Thyroid gland (tissue), 4 donors: ENCODE results near the gene LTV1.

Experiments used
- POLR2A ChIP-seq, 2 donors: fragments of 450-650 bp; IDR thresholded peaks; one replicate each; pipeline ENCODE4 v1.6.1; 2017; ENCODE audit warnings: antibody characterized with exemption in 2 of 2, mild to moderate bottlenecking in 2 of 2, moderate library complexity in 1 of 2
- TF ChIP-seq, protein P1 (sequence below), 6 experiments: fragments of 200-600 bp in 3 of 6; fragments of 450-650 bp in 3 of 6; sonication (generic) in 3 of 6; IDR thresholded peaks; one replicate each; pipeline ENCODE4 v1.5.1; 2016 to 2019; ENCODE audit warnings: antibody characterized with exemption in 6 of 6, mild to moderate bottlenecking in 2 of 6, inconsistent platforms in 1 of 6, moderate library complexity in 1 of 6

DNA sequence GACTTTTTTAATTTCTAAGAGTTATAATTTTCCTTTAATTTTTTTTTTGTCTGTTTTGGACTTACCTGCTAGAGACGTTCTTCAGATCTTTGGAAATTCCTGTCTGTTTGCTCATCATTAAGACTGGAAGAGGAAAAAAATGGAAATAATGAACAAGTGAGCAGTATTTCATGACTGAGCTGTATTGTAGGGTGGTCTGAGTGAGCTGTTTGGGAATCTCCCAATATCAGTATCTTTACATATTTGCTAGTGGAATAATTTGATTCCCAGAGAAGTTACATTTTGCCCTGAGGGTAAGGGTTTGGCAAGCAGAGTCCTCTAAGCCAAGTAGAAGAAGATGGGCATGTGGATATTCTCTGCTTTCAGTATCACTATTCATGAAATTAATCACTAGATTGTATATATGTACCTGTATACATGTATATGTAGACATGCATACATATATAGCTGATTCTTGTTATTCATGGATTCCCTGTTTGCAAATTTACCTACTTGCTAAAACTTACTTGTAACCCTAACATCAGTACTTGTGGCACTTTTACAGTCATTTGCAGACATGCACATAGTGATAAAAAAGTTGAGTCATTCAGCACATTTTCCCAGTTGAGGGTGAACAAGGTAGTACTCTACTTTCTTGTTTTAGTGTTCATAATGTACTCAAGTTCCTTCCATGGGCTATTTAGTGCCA is 34.6 kb downstream of the LTV1 start:
- TF ChIP-seq, protein P1, sequence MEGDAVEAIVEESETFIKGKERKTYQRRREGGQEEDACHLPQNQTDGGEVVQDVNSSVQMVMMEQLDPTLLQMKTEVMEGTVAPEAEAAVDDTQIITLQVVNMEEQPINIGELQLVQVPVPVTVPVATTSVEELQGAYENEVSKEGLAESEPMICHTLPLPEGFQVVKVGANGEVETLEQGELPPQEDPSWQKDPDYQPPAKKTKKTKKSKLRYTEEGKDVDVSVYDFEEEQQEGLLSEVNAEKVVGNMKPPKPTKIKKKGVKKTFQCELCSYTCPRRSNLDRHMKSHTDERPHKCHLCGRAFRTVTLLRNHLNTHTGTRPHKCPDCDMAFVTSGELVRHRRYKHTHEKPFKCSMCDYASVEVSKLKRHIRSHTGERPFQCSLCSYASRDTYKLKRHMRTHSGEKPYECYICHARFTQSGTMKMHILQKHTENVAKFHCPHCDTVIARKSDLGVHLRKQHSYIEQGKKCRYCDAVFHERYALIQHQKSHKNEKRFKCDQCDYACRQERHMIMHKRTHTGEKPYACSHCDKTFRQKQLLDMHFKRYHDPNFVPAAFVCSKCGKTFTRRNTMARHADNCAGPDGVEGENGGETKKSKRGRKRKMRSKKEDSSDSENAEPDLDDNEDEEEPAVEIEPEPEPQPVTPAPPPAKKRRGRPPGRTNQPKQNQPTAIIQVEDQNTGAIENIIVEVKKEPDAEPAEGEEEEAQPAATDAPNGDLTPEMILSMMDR (IDR thresholded peaks at IDR 0.05), result no peak
- TF ChIP-seq POLR2A (IDR thresholded peaks at IDR 0.05), result no peak
